Tibial nerve (tissue), 4 donors: ENCODE measurements around the gene KIF21B. TPM values are rescaled to one million over a fixed set of nuclear protein-coding genes. Genes with fewer than 3 reads are reported as not detected.

Source experiments
- DNase-seq, 2 donors: peaks; one replicate each; pipeline ENCODE4 v3.0.0-alpha.2; 2019; ENCODE audit warnings: low spot score in 2 of 2
- H3K27ac ChIP-seq, 4 donors: fragments of 200-600 bp; sonication (generic) in 3 of 4; one replicate each; pipeline ENCODE4 v1.5.1; 2017 to 2019; ENCODE audit warnings: mild to moderate bottlenecking in 1 of 4
- H3K27me3 ChIP-seq, 2 donors: fragments of 200-600 bp; sonication (generic) in 1 of 2; one replicate each; pipeline versions ENCODE4 v1.5.1 to v1.6.0; 2017 to 2019
- H3K36me3 ChIP-seq, 3 donors: fragments of 200-600 bp; sonication (generic); one replicate each; pipeline ENCODE4 v1.5.1; 2018 to 2019
- H3K4me1 ChIP-seq, 4 donors: fragments of 200-600 bp; sonication (generic) in 3 of 4; one replicate each; pipeline ENCODE4 v1.5.1; 2017 to 2019
- H3K4me3 ChIP-seq, 4 donors: fragments of 200-600 bp; sonication (generic) in 3 of 4; one replicate each; pipeline ENCODE4 v1.5.1; 2017 to 2019; ENCODE audit warnings: mild to moderate bottlenecking in 1 of 4, moderate library complexity in 1 of 4
- H3K9me3 ChIP-seq, 4 donors: fragments of 200-600 bp; sonication (generic) in 3 of 4; one replicate each; pipeline ENCODE4 v1.5.1; 2017 to 2019
- EP300 ChIP-seq, 2 donors: sonication (generic); formaldehyde crosslinking; IDR thresholded peaks; one replicate each; pipeline ENCODE4 v1.6.1; 2017; ENCODE audit warnings: antibody characterized with exemption in 2 of 2, mild to moderate bottlenecking in 1 of 2
- POLR2A ChIP-seq, 2 donors: fragments of 450-650 bp; IDR thresholded peaks; one replicate each; pipeline ENCODE4 v1.6.1; 2017; ENCODE audit warnings: antibody characterized with exemption in 2 of 2, mild to moderate bottlenecking in 2 of 2, moderate library complexity in 2 of 2
- WGBS, 2 donors: methylation state at CpG; one replicate each; pipeline ENCODE4 v1.1.5; 2018; 5-methylcytosine and 5-hydroxymethylcytosine counted together
- total RNA-seq, 4 donors: library from RNA; depleted of rRNA; stranded (reverse); fragments of >200 nt; gene quantifications; one replicate each; pipeline ENCODE4 v1.1.0, GENCODE V29; 2016
- TF ChIP-seq, protein P1 (sequence below), 5 experiments: fragments of 200-600 bp in 3 of 5; fragments of 450-650 bp in 2 of 5; sonication (generic) in 3 of 5; IDR thresholded peaks; one replicate each; pipeline ENCODE4 v1.5.1; 2016 to 2019; ENCODE audit warnings: antibody characterized with exemption in 5 of 5, mild to moderate bottlenecking in 3 of 5, moderate library complexity in 2 of 5

Gene KIF21B
- total RNA-seq, 4 donors from 2014 or later: 0.84 to 3.3 (median 2.6) TPM

- no peaks in the 10 kb centered on the region for H3K27me3 ChIP-seq
- H3K36me3 ChIP-seq: no peaks in the 10 kb centered on the region
- WGBS, 2 donors: 60 to 80% methylated on average over 1 of the region's 2 CpGs
- TF ChIP-seq, protein P1, sequence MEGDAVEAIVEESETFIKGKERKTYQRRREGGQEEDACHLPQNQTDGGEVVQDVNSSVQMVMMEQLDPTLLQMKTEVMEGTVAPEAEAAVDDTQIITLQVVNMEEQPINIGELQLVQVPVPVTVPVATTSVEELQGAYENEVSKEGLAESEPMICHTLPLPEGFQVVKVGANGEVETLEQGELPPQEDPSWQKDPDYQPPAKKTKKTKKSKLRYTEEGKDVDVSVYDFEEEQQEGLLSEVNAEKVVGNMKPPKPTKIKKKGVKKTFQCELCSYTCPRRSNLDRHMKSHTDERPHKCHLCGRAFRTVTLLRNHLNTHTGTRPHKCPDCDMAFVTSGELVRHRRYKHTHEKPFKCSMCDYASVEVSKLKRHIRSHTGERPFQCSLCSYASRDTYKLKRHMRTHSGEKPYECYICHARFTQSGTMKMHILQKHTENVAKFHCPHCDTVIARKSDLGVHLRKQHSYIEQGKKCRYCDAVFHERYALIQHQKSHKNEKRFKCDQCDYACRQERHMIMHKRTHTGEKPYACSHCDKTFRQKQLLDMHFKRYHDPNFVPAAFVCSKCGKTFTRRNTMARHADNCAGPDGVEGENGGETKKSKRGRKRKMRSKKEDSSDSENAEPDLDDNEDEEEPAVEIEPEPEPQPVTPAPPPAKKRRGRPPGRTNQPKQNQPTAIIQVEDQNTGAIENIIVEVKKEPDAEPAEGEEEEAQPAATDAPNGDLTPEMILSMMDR (IDR thresholded peaks at IDR 0.05): no peak
- TF ChIP-seq POLR2A (IDR thresholded peaks at IDR 0.05): no peak
- TF ChIP-seq EP300 (IDR thresholded peaks at IDR 0.05): no peak
- H3K27ac ChIP-seq: no peak overlapping the region
- peaks cover 0 to 64% (median 42%) of the 10 kb centered on the region in 4 donors for H3K4me1 ChIP-seq
- H3K9me3 ChIP-seq: no peaks in the 10 kb centered on the region
- DNase-seq: no peak
- H3K4me3 ChIP-seq: no peak overlapping the region
Observed at GRCh38 chr1:201017828-201018163, 5.7 kb downstream of the KIF21B start.

GRCh38 chr1:201016943-201017827 lies 6.3 kb downstream of the KIF21B start:
- 72 to 75% methylated on average over 5 to 9 of the region's 9 CpGs for WGBS, 2 donors
- H3K4me1 ChIP-seq: peaks cover 0 to 58% (median 40%) of the 10 kb centered on the region in 4 donors
- H3K9me3 ChIP-seq: no peaks in the 10 kb centered on the region
- no peaks in the 10 kb centered on the region for H3K36me3 ChIP-seq
- no peak overlapping the region for H3K27ac ChIP-seq
- no peaks in the 10 kb centered on the region for H3K27me3 ChIP-seq
- H3K4me3 ChIP-seq: no peak overlapping the region
- no peak for DNase-seq
- TF ChIP-seq POLR2A (IDR thresholded peaks at IDR 0.05) (no peak), EP300 (IDR thresholded peaks at IDR 0.05) (no peak)
- TF ChIP-seq, protein P1 (IDR thresholded peaks at IDR 0.05): no peak

GRCh38 chr1:201016211-201016651 lies 7.3 kb downstream of the KIF21B start:
- peaks cover 0 to 56% (median 32%) of the 10 kb centered on the region in 4 donors for H3K4me1 ChIP-seq
- DNase-seq: no peak
- H3K36me3 ChIP-seq: no peaks in the 10 kb centered on the region
- H3K4me3 ChIP-seq: no peak overlapping the region
- TF ChIP-seq POLR2A (IDR thresholded peaks at IDR 0.05): no peak
- TF ChIP-seq EP300 (IDR thresholded peaks at IDR 0.05): no peak
- TF ChIP-seq, protein P1 (IDR thresholded peaks at IDR 0.05): no peak
- no peak overlapping the region for H3K27ac ChIP-seq
- WGBS, 2 donors: 8 to 17% methylated on average over 10 of the region's 10 CpGs
- H3K9me3 ChIP-seq: no peaks in the 10 kb centered on the region
- H3K27me3 ChIP-seq: no peaks in the 10 kb centered on the region

DNA sequence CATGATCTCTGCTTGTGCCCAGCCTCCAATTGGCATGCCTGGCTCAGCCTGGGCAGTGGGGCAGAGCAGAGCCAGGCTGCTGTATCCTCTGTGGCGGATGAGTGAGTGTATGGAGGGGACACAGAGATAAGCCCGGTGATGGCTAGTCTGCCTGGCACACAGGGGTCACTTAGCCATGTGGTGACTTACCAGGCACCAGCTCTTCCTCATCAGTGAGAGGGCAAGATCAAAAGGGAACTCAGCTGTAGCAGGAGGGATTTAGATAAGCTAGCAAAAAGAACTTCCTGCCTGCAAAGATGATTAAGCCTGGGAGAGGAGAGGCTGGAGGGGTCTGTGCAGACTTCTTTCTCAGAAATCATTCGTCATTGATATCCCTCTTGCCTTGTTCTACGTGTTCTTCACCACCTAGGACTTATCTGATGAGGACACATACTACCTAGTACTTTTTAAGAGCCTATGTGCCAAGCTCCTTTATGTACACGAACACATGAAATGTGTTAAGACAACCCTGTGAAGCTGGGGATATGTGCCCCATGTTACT lies 7.9 kb downstream of the KIF21B start:
- Histone ChIP-seq H3K4me1 (peaks cover 0 to 50% (median 27%) of the 10 kb centered on the region in 4 donors), H3K27me3 (no peaks in the 10 kb centered on the region), H3K4me3 (no peak overlapping the region), H3K36me3 (no peaks in the 10 kb centered on the region), H3K9me3 (no peaks in the 10 kb centered on the region), H3K27ac (no peak overlapping the region)
- WGBS, 2 donors: 77% methylated on average over 5 of the region's 5 CpGs
- TF ChIP-seq, protein P1 (IDR thresholded peaks at IDR 0.05): no peak
- no peak for TF ChIP-seq EP300 (IDR thresholded peaks at IDR 0.05)
- TF ChIP-seq POLR2A (IDR thresholded peaks at IDR 0.05): no peak
- DNase-seq: no peak

DNA sequence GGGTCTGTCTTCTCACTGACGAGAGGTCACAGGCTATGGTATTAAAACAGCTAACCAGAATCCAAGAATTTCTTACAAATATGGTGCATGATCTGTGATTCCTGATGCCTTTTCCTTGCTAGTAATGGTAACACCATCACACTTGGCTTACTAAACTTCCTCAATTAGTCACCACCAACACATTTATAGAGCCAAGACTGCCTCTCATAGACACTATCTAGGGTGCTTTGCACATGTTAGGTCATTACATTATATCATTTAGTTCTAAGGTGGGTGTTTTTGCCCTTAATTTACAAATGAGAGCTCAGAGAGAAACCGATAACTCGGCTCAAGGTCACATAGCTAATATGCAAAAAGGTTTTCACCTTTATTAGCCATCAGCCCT lies 8.7 kb downstream of the KIF21B start:
- TF ChIP-seq EP300 (IDR thresholded peaks at IDR 0.05): no peak
- no peak for TF ChIP-seq POLR2A (IDR thresholded peaks at IDR 0.05)
- TF ChIP-seq, protein P1 (IDR thresholded peaks at IDR 0.05): no peak
- WGBS, 2 donors: 94 to 97% methylated on average over 3 of the region's 3 CpGs

More for the DNA sequence above, 8.7 kb downstream of the KIF21B start:
- DNase-seq: no peak
- H3K27me3 ChIP-seq: no peaks in the 10 kb centered on the region
- H3K27ac ChIP-seq: no peak overlapping the region
- H3K4me1 ChIP-seq: peaks cover 0 to 43% (median 24%) of the 10 kb centered on the region in 4 donors
- H3K36me3 ChIP-seq: no peaks in the 10 kb centered on the region
- H3K4me3 ChIP-seq: no peak overlapping the region
- H3K9me3 ChIP-seq: no peaks in the 10 kb centered on the region
